HCT116 (cell line): Measurements from ENCODE around the gene FLVCR1. TPM values are rescaled to one million over a fixed set of nuclear protein-coding genes. Genes with fewer than 3 reads are reported as not detected.
"Not testable (repeated sequence)": the region's sequence is repeated elsewhere in the genome, so short reads cannot be mapped to it uniquely, and the experiment has no call there.

ENCODE experiments used
- ATAC-seq: fragments of 200-7000 bp; cut with Tn5 transposase; 2 replicates; pipeline ENCODE4 v1.9.1; 2020; ENCODE audit warnings: mild to moderate bottlenecking, moderate library complexity
- BruUV-seq: library from RNA; stranded (reverse); fragments of 400-500 nt; replicated peaks from 2 replicates; lab custom pipeline; 2021; lab: Mats Ljungman, UMichigan
- CTCF ChIA-PET: fragments of 300-600 bp; sonication (Branson Sonifier 250); formaldehyde crosslinking; loops from one replicate; lab custom pipeline; 2021; ENCODE audit warnings: antibody characterized with exemption; lab: Charles Lee
- POLR2A ChIA-PET: fragments of 300-600, 350-600 bp; sonication (Branson Sonifier 250); formaldehyde crosslinking; loops from one replicate; lab custom pipeline; 2021; ENCODE audit warnings: antibody characterized with exemption; lab: Charles Lee
- RAD21 ChIA-PET, 2 experiments: fragments of 300-600 bp; sonication (Branson Sonifier 250); formaldehyde crosslinking; loops; one replicate each; lab custom pipeline; 2023; ENCODE audit warnings: low total read pairs in 2 of 2; ENCODE audit not compliant: uncharacterized antibody in 2 of 2, unreplicated experiment in 2 of 2, low non-redundant PET in 1 of 2; lab: Charles Lee
- DNase-seq: peaks from one replicate; pipeline ENCODE4 v3.0.0-alpha.2; 2010; ENCODE audit warnings: low read depth, low spot score
- H2AFZ ChIP-seq: fragments of 200-600 bp; shearing (Covaris generic), sonication (generic); 2 replicates; pipeline ENCODE4 v1.6.1; 2017; ENCODE audit warnings: low read depth, mixed run types, mixed read lengths, antibody characterized with exemption, low read length; ENCODE audit not compliant: poor library complexity, severe bottlenecking
- H3K27ac ChIP-seq: 2 replicates; pipeline ENCODE4 v1.5.1; 2012; ENCODE audit warnings: low read depth, low read length
- H3K27me3 ChIP-seq: fragments of 200-600 bp; sonication (generic); 2 replicates; pipeline ENCODE4 v1.6.1; 2016; ENCODE audit warnings: mixed run types, low read length, mixed read lengths; ENCODE audit not compliant: insufficient read depth
- H3K36me3 ChIP-seq, 2 experiments: fragments of 200-500 bp in 1 of 2; fragments of 200-600 bp in 1 of 2; sonication (Bioruptor generic) in 1 of 2; sonication (generic) in 1 of 2; 2 replicates each; pipeline versions ENCODE4 v1.5.1 to v1.6.1; 2014 to 2016; ENCODE audit warnings: low read length in 2 of 2, inconsistent platforms in 1 of 2, mixed read lengths in 1 of 2, mixed run types in 1 of 2; ENCODE audit not compliant: insufficient read depth in 2 of 2, control insufficient read depth in 1 of 2
- H3K4me1 ChIP-seq, 2 experiments: fragments of 200-600 bp in 1 of 2; sonication (generic) in 1 of 2; 2 replicates each; pipeline versions ENCODE4 v1.5.1 to v1.6.1; 2012 to 2017; ENCODE audit warnings: low read length in 2 of 2, inconsistent platforms in 1 of 2, mild to moderate bottlenecking in 1 of 2, mixed read lengths in 1 of 2, mixed run types in 1 of 2, moderate library complexity in 1 of 2; ENCODE audit not compliant: insufficient read depth in 2 of 2, control insufficient read depth in 1 of 2
- H3K4me2 ChIP-seq: fragments of 200-600 bp; sonication (generic); 2 replicates; pipeline ENCODE4 v1.6.1; 2017; ENCODE audit warnings: mixed run types, low read length, mixed read lengths
- H3K4me3 ChIP-seq, 2 experiments: fragments of 200-600 bp in 1 of 2; sonication (generic) in 1 of 2; replicated peaks in 1 of 2; 2 replicates each; pipeline ENCODE4 v1.5.1; 2011 to 2016; ENCODE audit warnings: low read length in 2 of 2, control low read depth in 1 of 2, low read depth in 1 of 2, mild to moderate bottlenecking in 1 of 2, mixed read lengths in 1 of 2, mixed run types in 1 of 2
- H3K79me2 ChIP-seq: fragments of 200-600 bp; sonication (generic); 2 replicates; pipeline ENCODE4 v1.6.1; 2017; ENCODE audit warnings: mild to moderate bottlenecking, mixed run types, low read length, moderate library complexity, mixed read lengths; ENCODE audit not compliant: insufficient read depth
- H3K9ac ChIP-seq: fragments of 200-600 bp; sonication (generic); 2 replicates; pipeline ENCODE4 v1.6.1; 2016; ENCODE audit warnings: low read length, mixed read lengths
- H3K9me2 ChIP-seq: fragments of 200-600 bp; sonication (generic), shearing (Covaris generic); 2 replicates; pipeline ENCODE4 v1.6.1; 2017; ENCODE audit warnings: mixed run types, mild to moderate bottlenecking, moderate library complexity; ENCODE audit not compliant: insufficient read depth
- H3K9me3 ChIP-seq, 2 experiments: fragments of 200-500 bp in 1 of 2; fragments of 200-600 bp in 1 of 2; sonication (Bioruptor generic) in 1 of 2; sonication (generic) in 1 of 2; 2 replicates each; pipeline ENCODE4 v1.6.1; 2014 to 2017; ENCODE audit warnings: low read length in 2 of 2, mixed read lengths in 2 of 2, inconsistent platforms in 1 of 2, low read depth in 1 of 2, mild to moderate bottlenecking in 1 of 2, mixed run types in 1 of 2, moderate library complexity in 1 of 2; ENCODE audit not compliant: control insufficient read depth in 1 of 2, insufficient read depth in 1 of 2
- H4K20me1 ChIP-seq: fragments of 200-600 bp; sonication (generic), shearing (Covaris generic); 2 replicates; pipeline ENCODE4 v1.6.1; 2017; ENCODE audit warnings: mixed run types, mild to moderate bottlenecking, moderate library complexity; ENCODE audit not compliant: insufficient read depth
- ATF3 ChIP-seq: IDR thresholded peaks from 2 replicates; pipeline ENCODE4 v1.6.1; 2012
- CBX3 ChIP-seq: IDR thresholded peaks from 2 replicates; pipeline ENCODE4 v1.6.1; 2012; ENCODE audit warnings: low read depth
- EGR1 ChIP-seq: IDR thresholded peaks from 2 replicates; pipeline ENCODE4 v1.6.1; 2012; ENCODE audit warnings: low read depth
- ELF1 ChIP-seq: IDR thresholded peaks from 2 replicates; pipeline ENCODE4 v1.6.1; 2012; ENCODE audit warnings: low read depth, borderline replicate concordance
- EZH2 ChIP-seq: fragments of 200-600 bp; sonication (generic); IDR thresholded peaks from 2 replicates; pipeline ENCODE4 v1.6.1; 2017; ENCODE audit warnings: antibody characterized with exemption, mixed run types
- EZH2phosphoT487 ChIP-seq: fragments of 200-600 bp; IDR thresholded peaks from 2 replicates; pipeline ENCODE4 v1.6.1; 2018; ENCODE audit warnings: antibody characterized with exemption, borderline replicate concordance
- FOSL1 ChIP-seq: IDR thresholded peaks from 2 replicates; pipeline ENCODE4 v1.6.1; 2012; ENCODE audit warnings: low read depth
- MAX ChIP-seq: IDR thresholded peaks from 2 replicates; pipeline ENCODE4 v1.6.1; 2012
- POLR2A ChIP-seq: IDR thresholded peaks from 2 replicates; pipeline ENCODE4 v1.7.0; 2011; ENCODE audit warnings: borderline replicate concordance; ENCODE audit not compliant: insufficient read depth, insufficient read length; ENCODE audit errors: extremely low read depth
- SIN3A ChIP-seq: IDR thresholded peaks from 2 replicates; pipeline ENCODE4 v1.6.1; 2012; ENCODE audit warnings: low read depth
- SRF ChIP-seq: IDR thresholded peaks from 2 replicates; pipeline ENCODE4 v1.6.1; 2012; ENCODE audit warnings: low read depth
- ZFX ChIP-seq: fragments of 450-650 bp; IDR thresholded peaks from 2 replicates; pipeline ENCODE4 v1.6.1; 2017
- ZNF274 ChIP-seq: fragments of 200-500 bp; sonication (Bioruptor generic); IDR thresholded peaks from 2 replicates; pipeline ENCODE4 v1.6.1; 2014; ENCODE audit warnings: mild to moderate bottlenecking, low read depth, low read length, inconsistent platforms
- intact Hi-C: fragments of 100-400 bp; cut with micrococcal nuclease; formaldehyde crosslinking; loops from 2 replicates; pipeline ENCODE4 v1.10.0; 2022
- total RNA-seq: library from RNA; stranded (reverse); gene quantifications from one replicate; pipeline ENCODE4 v1.2.1, GENCODE V29; 2021; ENCODE audit not compliant: unreplicated experiment
- TF ChIP-seq, protein P1 (sequence below), 3 experiments: fragments of 200-600 bp in 1 of 3; sonication (generic) in 1 of 3; IDR thresholded peaks in 2 of 3; conservative IDR thresholded peaks in 1 of 3; 2 replicates each; pipeline ENCODE4 v1.5.1; 2012 to 2017; ENCODE audit warnings: low read depth in 2 of 3, low read length in 2 of 3, antibody characterized with exemption in 1 of 3, borderline replicate concordance in 1 of 3, control low read depth in 1 of 3, mild to moderate bottlenecking in 1 of 3, mixed read lengths in 1 of 3, mixed run types in 1 of 3, moderate library complexity in 1 of 3; ENCODE audit not compliant: insufficient read depth in 1 of 3
- TF ChIP-seq, protein P2 (sequence below): IDR thresholded peaks from 2 replicates; pipeline ENCODE4 v1.6.1; 2011; ENCODE audit warnings: mild to moderate bottlenecking, low read length, moderate library complexity; ENCODE audit not compliant: insufficient replicate concordance; ENCODE audit errors: extremely low read depth

The FLVCR1 gene
- total RNA-seq, 1 experiment from 2014 or later, result 19.0 TPM

GRCh38 chr1:212863345-212863744 lies 5.3 kb downstream of the FLVCR1 start:
- H3K4me1 ChIP-seq, H3K4me2 ChIP-seq, H3K4me3 ChIP-seq, BruUV-seq, H3K27ac ChIP-seq, H3K9ac ChIP-seq, intact Hi-C loops, H4K20me1 ChIP-seq, H2AFZ ChIP-seq, H3K9me2 ChIP-seq, DNase-seq, ATAC-seq, H3K27me3 ChIP-seq, CTCF ChIA-PET, H3K9me3 ChIP-seq, POLR2A ChIA-PET, RAD21 ChIA-PET: not testable (repeated sequence)
- peaks cover 10 to 17% of the 10 kb centered on the region in 2 experiments; a peak in 3 of 4 replicates for H3K36me3 ChIP-seq
- peaks cover 69% of the 10 kb centered on the region for H3K79me2 ChIP-seq

GRCh38 chr1:212864201-212864600 lies 6.1 kb downstream of the FLVCR1 start:
- BruUV-seq, result no TSS peak
- H3K27ac ChIP-seq, result no peak overlapping the region
- no peak for ATAC-seq
- intact Hi-C loops, result no loop called here
- no peaks in the 10 kb centered on the region for H3K9me2 ChIP-seq
- H3K4me2 ChIP-seq, result no peak overlapping the region
- RAD21 ChIA-PET, result no interaction called here
- TF ChIP-seq SRF (no peak), CBX3 (no peak), POLR2A (no peak), MAX (no peak), FOSL1 (no peak), EGR1 (no peak), ELF1 (no peak), EZH2 (no peak), EZH2phosphoT487 (no peak), ZNF274 (no peak), ZFX (no peak), SIN3A (no peak), ATF3 (no peak)
- TF ChIP-seq, protein P1, sequence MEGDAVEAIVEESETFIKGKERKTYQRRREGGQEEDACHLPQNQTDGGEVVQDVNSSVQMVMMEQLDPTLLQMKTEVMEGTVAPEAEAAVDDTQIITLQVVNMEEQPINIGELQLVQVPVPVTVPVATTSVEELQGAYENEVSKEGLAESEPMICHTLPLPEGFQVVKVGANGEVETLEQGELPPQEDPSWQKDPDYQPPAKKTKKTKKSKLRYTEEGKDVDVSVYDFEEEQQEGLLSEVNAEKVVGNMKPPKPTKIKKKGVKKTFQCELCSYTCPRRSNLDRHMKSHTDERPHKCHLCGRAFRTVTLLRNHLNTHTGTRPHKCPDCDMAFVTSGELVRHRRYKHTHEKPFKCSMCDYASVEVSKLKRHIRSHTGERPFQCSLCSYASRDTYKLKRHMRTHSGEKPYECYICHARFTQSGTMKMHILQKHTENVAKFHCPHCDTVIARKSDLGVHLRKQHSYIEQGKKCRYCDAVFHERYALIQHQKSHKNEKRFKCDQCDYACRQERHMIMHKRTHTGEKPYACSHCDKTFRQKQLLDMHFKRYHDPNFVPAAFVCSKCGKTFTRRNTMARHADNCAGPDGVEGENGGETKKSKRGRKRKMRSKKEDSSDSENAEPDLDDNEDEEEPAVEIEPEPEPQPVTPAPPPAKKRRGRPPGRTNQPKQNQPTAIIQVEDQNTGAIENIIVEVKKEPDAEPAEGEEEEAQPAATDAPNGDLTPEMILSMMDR (IDR thresholded peaks at IDR 0.05 in 2 of 3, conservative IDR thresholded peaks at IDR 0.05 in 1 of 3; ENCODE audit: borderline replicate concordance in 1 of 3, insufficient read depth in 1 of 3, low read depth in 2 of 3, low read length in 2 of 3), result no peak
- TF ChIP-seq, protein P2, sequence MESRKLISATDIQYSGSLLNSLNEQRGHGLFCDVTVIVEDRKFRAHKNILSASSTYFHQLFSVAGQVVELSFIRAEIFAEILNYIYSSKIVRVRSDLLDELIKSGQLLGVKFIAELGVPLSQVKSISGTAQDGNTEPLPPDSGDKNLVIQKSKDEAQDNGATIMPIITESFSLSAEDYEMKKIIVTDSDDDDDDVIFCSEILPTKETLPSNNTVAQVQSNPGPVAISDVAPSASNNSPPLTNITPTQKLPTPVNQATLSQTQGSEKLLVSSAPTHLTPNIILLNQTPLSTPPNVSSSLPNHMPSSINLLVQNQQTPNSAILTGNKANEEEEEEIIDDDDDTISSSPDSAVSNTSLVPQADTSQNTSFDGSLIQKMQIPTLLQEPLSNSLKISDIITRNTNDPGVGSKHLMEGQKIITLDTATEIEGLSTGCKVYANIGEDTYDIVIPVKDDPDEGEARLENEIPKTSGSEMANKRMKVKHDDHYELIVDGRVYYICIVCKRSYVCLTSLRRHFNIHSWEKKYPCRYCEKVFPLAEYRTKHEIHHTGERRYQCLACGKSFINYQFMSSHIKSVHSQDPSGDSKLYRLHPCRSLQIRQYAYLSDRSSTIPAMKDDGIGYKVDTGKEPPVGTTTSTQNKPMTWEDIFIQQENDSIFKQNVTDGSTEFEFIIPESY, result no peak
- TF ChIP-seq, all 23 proteins: peak for 0
- Histone ChIP-seq H3K9me3 (no peaks in the 10 kb centered on the region), H3K79me2 (peaks cover 65% of the 10 kb centered on the region), H3K4me3 (no peak overlapping the region), H3K4me1 (peaks cover under 1 to 2% of the 10 kb centered on the region in 2 experiments; a peak in 3 of 4 replicates), H2AFZ (no peak overlapping the region), H3K27me3 (no peaks in the 10 kb centered on the region), H4K20me1 (no peaks in the 10 kb centered on the region), H3K9ac (no peak overlapping the region), H3K36me3 (peaks cover 10 to 17% of the 10 kb centered on the region in 2 experiments; a peak in 3 of 4 replicates)
- no peak for DNase-seq
- CTCF ChIA-PET, result no interaction called here
- POLR2A ChIA-PET, result no interaction called here
